ENCODE data around the gene TM9SF4.
"Not testable (repeated sequence)": the region's sequence is repeated elsewhere in the genome, so short reads cannot be mapped to it uniquely, and the experiment has no call there.

Gene TM9SF4

DNA sequence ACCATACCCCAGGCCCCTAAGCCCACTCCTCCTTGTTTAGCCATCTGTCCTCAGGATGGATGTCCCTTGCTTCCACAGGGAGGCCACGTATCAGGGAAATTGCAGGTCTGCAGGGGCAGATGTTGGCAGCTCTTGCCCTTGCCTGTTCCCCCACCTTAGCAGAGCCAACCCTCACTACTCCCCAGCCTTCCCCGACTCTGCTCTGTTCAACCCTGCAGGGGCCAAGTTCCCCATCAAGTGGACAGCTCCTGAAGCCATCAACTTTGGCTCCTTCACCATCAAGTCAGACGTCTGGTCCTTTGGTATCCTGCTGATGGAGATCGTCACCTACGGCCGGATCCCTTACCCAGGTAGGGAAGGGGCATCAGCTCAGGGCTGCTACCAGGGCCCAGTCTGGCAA lies 10.7 kb upstream of the TM9SF4 start:
- DNase-seq (ENCODE audit: low read depth): no peak

DNA sequence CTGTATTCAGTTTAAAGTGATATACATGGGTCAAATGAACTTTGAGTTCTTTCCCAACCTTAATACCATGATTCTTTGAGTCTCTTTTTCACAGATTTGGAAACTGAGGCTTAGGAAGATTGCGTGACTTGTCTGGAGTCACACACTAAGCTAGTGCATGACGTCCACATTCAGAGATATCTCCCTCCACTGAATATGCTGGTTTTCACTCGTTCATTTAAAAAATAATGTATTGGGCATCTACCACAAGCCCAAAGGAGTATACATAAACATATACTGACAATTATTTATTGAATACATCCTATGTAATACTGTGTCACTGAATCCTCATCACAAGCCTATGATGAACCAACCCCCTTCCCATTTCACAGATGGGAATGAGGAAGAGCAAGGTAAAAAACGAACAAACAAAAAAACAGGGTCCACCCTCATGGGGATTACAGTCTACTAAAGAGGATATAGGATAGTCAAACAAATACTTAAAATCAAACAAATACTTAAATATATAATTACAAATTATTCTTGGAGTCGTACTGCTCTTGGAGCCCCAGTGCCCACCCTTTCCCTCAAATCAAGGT lies 611 bp upstream of the TM9SF4 start:
- no peak for DNase-seq (ENCODE audit: low read depth)

DNA sequence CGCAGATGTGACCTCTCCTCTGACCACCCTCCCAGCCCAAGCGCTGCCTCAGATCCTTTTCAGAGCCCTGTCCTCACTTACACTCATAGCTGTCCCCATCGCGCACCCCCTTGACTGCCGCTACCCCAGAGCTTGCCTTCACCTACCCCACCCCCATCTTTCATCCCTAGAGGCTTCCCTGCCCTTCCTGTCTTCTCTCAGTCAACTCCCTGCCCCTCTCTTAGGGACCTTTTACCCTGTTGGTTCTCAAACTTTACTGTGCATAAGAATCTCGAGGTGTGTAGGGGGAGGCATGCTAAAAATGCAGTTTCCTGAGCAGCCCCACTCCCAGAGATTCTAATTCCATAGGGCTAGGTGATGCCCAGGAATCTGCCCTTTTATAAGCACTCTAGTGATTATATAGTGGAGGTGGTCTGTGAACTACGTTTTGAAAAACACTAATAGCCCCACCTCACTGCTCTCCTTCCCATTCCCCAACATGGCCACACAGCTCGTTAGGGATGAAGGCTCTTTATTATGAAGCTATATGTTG lies 725 bp downstream of the TM9SF4 start:
- no peak for DNase-seq (ENCODE audit: low read depth)

DNA sequence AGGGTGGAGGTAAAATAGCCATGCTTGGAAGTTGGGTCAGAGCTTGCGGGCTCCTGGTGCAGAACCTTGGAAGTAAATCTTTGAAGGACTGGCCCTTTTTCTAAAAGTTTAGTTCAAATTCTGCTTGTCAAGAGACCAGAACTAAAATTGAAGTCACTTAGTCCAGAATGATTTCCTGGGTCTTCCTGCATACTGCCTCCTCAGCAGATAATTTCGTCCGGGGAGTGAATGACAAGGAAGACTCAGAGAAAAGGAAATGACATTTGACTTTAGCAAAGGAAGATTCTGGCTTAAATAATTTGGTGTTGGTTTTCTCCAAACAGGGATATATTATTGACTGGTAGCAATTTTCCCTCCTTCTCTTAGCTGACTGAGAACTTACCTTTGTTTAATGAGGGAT lies 1.2 kb downstream of the TM9SF4 start:
- no peak for DNase-seq (ENCODE audit: low read depth)

DNA sequence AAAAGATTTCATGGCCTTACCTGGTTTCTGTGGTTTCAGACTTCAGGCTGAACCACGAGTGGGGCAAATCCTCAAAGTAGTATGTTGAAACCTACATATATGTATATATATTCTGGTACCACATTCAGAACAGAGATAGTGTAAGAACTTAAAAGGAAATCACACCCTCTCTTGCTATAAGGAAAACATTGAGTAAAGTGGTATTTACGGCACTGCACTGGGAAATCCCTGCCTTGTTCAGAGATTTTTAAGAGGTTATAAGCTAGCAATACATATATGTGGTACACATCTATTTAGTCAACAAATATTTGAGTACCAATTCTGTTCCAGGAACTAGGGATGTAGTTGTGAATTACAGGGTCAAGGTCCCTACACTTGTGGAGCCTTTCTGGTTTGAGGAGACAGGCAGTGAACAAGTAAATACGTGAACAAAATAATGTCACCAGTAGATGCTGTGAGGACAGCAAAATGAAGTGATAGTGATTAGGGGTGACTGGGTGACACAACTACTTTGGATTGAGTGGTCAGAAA lies 1.7 kb downstream of the TM9SF4 start:
- DNase-seq (ENCODE audit: low read depth): no peak

DNA sequence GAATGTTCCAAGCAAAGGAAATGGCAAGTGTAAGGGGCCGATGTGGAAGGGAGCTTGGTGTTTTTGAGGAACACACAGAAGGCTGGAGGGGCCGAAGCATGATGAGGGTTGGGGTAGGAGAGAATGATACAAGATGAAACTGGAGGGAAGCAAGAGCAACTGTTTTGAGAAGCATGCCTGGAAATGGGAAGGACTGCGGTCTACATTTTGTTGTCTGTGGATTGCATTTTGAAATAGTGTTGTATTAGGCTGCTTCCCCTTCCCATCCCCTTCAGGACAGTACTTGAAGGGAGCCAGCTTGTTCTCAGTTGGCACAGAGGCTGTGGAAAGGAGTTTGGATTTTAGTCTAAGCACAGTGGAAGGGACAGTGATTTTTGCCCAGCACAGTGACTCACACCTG lies 2.2 kb downstream of the TM9SF4 start:
- DNase-seq (ENCODE audit: low read depth): no peak

DNA sequence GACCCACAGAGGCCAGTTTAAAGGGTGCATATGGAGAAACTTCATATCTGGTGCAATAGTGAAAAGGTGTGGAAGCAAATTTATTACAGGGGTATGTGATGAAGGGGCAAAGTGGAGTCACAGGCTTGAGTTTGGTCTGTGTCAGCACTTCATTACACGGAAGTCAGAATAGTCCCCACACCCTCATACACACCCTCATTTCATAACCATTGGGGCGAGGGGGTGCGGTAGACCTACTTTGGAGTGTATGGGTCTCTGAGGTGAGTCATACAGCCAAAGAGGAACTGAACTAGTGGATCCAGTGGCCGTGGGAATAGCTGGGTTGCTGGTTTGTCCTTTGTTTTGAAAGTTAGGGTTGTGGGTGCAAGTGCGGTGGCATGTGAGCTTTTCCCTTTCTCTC lies 3.3 kb downstream of the TM9SF4 start:
- no peak for DNase-seq (ENCODE audit: low read depth)

DNA sequence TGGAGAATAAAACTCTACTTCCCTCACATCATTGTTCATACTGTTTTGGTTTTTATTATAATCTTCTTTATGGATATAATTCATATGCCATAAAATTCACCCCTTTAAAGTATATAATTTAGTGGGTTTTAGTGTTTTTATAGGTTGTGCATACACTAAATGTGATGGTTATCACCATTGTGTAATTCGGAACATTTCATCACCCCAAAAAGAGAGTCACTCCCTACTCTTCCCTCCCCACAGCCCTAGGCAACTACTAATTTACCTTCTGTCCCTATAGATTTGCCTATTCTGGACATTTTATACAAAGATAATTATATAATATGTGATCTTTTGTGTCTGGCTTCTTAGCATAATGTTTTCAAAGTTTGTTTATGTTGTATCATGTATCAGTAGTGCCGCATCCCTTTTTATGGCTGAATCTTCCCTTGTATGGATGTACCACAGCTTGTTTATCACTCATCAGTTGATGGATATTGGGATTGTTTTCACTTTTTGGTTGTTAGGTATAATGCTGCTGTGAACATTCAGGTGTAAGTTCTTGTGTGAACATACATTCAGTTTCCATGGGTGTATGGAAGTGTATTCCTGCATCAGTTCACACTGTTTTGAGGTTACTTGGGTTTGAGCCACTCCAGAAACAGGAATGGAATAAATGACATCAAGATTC lies 4.2 kb downstream of the TM9SF4 start:
- DNase-seq (ENCODE audit: low read depth): no peak

DNA sequence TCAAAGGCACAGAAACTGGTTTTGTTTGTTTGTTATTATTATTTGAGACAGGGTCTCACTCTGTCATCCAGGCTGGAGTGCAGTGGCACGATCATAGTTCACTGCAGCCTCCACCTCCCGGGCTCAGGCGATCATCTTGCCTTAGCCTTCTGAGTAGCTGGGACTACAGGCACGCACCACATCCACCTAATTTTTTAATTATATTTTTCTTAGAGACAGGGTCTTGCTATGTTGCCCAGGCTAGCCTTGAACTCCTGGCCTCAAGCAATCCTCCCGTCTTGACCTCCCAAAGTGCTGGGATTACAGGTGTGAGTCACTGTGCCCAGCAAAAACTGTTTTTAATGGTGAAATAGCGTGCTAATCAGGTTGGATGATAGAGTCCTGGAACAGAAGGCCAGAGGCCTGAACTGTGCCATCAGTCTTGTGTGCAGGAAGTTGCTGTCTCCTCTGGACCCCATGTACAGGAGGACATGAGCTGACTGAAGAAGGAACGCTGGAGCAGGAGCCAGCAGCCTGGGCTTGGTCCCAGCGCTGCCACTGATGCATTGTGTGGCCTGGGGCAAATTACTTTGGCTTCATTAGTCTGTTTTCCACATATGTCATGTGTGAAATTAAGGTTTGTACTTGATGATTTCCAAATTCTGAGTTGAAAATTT lies 4.9 kb downstream of the TM9SF4 start:
- no peak for DNase-seq (ENCODE audit: low read depth)

DNA sequence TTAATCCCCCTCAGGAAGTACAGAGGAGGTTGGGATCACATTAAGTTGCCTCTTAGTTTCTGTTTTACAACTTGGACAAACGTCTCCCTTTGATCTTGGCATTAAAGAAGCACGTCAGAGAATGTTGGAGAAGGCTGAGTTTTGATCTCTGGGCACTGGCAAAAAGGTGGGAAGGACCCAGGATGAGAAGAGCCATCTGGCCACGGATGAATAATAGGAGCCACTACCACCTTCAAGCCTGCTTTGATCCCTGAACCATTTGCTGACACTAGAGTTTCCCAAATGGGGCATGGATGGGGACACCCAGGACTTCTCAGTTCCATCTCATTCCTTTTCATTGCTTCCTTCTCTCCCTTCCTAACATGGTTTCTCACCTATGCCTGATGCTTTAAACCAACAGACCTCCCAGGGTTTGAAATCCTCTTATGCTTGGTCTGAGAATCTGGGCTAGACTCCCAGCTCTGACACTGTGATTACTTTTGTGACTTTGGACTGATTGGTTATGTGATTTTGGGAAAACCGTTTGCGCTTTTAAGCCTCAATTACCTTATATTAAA lies 5.8 kb downstream of the TM9SF4 start:
- no peak for DNase-seq (ENCODE audit: low read depth)

DNA sequence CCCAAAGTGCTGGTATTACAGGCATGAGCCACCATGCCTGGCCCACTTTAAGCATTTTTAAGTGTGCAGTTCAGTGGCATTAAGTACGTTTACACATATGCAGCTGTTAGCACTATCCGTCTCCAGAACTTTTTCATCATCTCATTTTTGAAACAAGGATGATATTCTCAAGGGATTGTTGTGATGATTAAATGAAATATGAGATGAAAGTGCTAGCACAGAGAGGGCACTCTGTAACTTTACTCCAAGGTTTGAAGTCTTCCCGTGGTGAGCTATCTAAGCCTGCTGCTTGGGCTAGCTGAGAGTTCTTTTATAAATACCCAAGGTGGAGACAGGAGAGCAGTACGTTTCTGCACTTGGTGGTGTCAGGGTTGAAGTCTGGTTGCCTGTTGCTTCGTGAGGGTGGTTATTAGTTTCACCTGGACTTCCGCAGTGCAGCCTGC lies 6.6 kb downstream of the TM9SF4 start:
- no peak for DNase-seq (ENCODE audit: low read depth)

DNA sequence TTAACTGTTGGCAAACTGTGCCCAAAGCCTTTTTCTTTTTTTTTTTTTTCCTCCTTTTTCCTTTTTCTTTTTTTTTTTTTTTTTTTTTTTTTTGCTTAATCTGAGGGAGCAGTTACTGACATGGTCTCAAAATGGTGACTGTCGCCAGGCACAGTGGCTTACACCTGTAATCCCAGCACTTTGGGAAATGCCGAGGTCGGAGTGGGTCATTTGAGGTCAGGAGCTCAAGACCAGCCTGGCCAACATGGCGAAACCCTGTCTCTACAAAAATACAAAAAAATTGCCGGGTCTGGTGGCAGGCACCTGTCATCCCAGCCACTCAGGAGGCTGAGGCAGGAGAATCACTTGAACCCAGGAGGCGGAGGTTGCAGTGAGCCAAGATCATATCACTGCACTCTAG lies 7.3 kb downstream of the TM9SF4 start:
- not testable (repeated sequence) for DNase-seq (ENCODE audit: low read depth)

DNA sequence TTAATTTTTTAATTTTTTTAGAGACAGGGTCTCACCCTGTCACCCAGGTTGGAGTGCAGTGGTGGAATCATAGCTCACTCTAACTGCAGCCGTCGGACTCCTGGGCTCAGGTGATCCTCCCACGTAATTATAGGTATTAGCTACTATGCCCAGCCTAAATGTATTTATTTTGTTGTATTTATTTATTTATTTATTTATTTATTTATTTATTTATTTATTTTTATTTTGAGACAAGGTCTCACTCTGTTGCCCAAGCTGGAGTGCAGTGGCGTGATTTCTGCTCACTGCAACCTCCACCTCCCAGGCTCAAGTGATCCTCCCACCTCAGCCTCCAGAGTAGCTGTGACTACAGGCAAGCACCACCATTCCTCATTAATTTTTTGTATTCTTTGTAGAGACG lies 8.9 kb downstream of the TM9SF4 start:
- DNase-seq (ENCODE audit: low read depth): not testable (repeated sequence)

DNA sequence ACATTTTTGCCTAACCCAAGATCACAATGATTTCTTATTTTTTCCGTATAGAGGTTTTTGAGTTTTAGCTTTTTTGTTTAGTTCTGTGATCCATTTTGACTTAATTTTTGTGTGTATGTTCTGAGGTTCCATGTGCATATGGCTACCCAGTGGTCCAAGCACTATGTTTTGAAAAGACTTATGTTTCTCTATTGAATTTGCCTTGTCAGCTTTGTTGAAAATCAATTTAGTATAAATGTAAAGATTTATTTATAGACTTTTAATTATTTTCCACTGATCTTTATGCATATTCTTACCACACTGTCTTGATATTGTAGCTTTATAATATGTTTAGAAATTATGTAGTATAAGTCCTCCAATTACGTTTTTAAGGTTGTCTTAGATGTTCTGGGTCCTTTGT lies 10.2 kb downstream of the TM9SF4 start:
- DNase-seq (ENCODE audit: low read depth): no peak

DNA sequence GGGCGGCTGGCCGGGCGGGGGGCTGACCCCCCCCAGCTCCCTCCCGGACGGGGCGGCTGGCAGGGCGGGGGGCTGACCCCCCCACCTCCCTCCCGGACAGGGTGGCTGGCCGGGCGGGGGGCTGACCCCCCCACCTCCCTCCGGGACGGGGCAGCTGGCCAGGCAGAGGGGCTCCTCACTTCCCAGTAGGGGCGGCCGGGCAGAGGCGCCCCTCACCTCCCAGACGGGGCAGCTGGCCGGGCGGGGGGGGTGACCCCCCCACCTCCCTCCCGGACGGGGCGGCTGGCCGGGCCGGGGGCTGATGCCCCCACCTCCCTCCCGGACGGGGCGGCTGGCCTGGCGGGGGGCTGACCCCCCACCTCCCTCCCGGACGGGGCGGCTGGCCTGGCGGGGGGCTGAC lies 12.4 kb downstream of the TM9SF4 start:
- not testable (repeated sequence) for DNase-seq (ENCODE audit: low read depth)

DNA sequence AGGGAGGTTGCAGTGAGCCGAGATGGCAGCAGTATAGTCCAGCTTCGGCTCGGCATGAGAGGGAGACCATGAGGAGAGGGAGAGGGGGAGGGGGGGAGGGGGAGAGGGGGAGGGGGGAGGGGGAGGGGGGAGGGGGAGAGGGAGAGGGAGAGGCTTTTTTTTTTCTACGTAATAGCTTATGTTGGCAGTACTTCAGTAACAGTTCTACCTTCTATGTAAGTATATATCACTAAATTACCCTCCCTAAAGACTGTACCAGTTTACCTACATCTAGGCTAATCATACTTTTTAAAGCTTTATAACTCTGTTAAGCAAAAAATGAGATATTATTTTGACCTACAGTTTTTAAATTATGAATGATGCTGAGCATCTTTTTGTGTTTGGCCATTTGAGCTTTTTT lies 13.6 kb downstream of the TM9SF4 start:
- no peak for DNase-seq (ENCODE audit: low read depth)

DNA sequence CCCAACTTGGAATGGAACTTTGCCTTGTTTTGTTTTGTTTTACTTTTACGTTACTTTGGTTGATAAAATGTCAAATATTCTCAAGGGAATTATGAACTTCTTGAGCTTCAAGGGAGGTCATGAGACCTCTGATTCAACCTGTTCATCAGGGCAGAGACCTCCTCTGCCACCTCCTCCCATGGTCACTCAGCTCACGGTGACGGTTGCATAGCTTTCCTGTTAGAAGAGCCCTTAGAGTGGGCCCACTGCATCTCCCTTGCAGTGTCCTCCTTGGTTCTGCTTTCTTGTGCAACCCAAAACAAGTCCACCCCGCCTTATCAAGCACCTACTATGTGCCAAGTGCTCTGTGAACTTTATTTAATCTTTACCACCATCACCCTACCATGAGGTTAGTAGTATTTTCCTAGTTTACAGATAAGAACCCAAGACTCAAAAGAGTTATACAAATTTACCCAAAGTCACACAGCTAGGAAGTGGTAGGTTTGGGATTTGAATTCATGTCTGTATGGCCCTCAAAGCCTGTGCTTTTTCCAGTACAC lies 15.5 kb downstream of the TM9SF4 start:
- DNase-seq (ENCODE audit: low read depth): no peak

DNA sequence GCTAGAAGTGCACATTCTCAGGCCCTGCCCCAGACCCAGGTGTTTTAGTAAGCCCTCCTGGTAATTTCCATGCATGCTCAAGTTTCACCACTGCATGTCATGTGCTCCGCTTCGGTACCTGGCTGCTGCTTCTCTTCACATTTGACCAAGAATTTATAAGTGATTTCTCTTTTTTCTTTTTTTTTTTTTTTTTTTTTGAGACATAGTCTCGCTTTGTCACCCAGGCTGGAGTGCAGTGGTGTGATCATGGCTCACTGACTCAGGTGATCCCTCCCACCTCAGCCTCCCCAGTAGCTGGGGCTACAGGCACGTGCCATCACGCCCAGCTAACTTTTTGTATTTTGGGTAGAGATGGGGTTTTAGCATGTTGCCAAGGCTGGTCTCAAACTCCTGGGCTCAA lies 16.0 kb downstream of the TM9SF4 start:
- DNase-seq (ENCODE audit: low read depth): no peak

DNA sequence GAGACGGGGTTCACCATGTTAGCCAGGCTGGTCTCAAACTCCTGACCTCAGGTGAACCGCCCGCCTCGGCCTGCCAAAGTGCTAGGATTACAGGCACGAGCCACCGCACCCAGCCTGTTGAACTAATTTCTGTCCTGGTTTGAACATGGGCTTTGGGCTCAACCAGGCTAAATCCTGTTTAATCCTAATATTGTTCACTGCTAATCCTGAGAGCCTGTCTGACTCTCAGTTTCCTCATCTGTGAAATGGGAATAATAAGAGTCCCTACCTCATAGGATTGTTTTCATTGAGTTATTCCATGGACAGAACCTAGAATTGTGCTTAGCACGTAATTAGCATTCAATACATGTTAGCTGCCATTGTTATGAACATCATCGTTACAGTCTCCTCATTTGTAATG lies 17.4 kb downstream of the TM9SF4 start:
- no peak for DNase-seq (ENCODE audit: low read depth)

DNA sequence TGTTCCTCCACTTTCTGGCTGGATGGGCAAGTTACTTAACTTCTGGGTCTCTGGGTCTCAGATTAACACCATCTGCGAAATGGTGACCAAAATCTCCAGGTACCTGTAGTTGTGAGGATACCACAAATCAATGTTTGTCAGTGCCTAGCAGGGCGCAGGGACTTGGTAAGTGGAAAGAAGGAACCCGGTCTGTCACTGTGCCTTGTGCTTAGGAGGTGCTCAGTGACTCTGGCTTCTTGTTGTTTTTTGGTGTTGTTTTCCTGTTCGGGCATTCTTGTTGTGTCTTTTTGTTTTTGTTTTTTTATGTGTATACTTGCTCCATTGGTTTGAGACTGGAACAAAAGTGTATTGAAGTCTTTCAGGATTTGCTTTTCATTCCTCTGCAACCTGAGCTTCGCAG lies 17.8 kb downstream of the TM9SF4 start:
- no peak for DNase-seq (ENCODE audit: low read depth)

DNA sequence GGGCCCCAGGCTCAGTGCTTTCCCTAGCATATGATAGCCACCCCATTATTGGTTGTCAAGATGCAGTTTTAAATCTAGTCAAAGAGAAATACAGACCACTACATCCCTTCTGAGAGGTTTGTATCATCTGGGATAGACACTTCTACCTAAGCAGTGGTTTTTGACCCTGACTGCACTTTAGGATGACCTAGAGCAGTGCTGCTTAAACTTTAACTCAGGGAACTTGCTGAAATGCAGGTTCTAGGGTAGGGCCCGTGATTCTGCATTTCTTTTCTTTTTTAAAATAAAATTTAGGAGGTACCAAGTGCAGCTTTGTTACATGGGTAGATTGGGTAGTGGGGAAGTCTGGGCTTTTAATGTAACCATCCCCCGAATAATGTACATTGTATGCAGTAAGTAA lies 18.7 kb downstream of the TM9SF4 start:
- DNase-seq (ENCODE audit: low read depth): no peak

DNA sequence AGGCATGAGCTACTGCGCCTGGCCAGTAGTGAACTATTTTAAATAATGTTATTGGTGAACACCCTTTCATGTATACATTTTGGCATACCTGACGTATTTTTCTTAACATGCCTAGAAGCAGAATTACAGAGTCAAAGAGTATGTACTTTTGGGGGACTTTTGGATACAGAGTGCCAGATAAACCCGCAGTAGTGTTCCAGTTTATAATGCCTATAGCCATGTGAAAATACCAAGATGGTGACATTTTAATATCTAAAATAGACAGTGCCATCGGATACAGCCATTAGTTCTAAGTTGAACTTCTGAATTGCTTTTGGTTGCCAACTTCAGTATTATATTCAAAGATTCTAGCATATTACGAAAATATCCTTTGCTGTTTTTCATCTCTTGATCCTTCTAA lies 20.3 kb downstream of the TM9SF4 start:
- DNase-seq (ENCODE audit: low read depth): no peak

DNA sequence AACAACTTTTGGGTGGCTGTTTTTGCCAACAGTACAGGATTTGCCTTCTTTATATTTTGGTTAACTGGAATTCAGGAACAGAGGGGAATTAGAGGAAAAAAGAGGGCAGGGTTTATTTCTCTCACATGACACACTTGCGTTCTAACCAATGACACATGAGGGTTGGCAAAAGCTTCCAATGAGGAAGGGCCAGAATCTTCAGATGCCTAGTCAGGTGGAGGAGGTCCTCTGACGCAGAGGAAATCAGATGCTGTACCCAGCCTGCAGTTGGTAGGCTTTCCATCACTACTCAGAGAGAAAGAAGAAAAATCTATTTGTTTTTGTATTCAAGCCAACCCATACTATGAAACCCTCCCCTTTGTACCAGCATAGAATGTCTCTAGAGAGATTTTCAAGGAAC lies 20.8 kb downstream of the TM9SF4 start:
- DNase-seq (ENCODE audit: low read depth): no peak
